ENCODE results near the gene MARK3.

GRCh38 chr14:103390605-103391004, 5.4 kb downstream of the MARK3 start:
- TF ChIP-seq CTCF (conservative IDR thresholded peaks at IDR 0.05; ENCODE audit: low read depth, low read length) (no peak), RAD21 (IDR thresholded peaks at IDR 0.05; ENCODE audit: low read length) (no peak), RCOR1 (IDR thresholded peaks at IDR 0.05; ENCODE audit: insufficient replicate concordance, low read length) (no peak), RFX5 (IDR thresholded peaks at IDR 0.05; ENCODE audit: low read depth, low read length) (no peak), POLR2A (IDR thresholded peaks at IDR 0.05; ENCODE audit: low read depth, low read length) (no peak), SMC3 (IDR thresholded peaks at IDR 0.05; ENCODE audit: low read depth, low read length) (no peak), BHLHE40 (IDR thresholded peaks at IDR 0.05; ENCODE audit: low read depth, low read length) (no peak), FOS (IDR thresholded peaks at IDR 0.05; ENCODE audit: low read depth, low read length) (no peak), MAZ (IDR thresholded peaks at IDR 0.05; ENCODE audit: borderline replicate concordance, low read depth, low read length) (no peak), MAFK (IDR thresholded peaks at IDR 0.05; ENCODE audit: low read depth, low read length) (no peak), MXI1 (IDR thresholded peaks at IDR 0.05; ENCODE audit: borderline replicate concordance, low read depth, low read length) (no peak)
- TF ChIP-seq, protein P1, sequence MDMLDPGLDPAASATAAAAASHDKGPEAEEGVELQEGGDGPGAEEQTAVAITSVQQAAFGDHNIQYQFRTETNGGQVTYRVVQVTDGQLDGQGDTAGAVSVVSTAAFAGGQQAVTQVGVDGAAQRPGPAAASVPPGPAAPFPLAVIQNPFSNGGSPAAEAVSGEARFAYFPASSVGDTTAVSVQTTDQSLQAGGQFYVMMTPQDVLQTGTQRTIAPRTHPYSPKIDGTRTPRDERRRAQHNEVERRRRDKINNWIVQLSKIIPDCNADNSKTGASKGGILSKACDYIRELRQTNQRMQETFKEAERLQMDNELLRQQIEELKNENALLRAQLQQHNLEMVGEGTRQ (IDR thresholded peaks at IDR 0.05; ENCODE audit: low read depth, low read length), result no peak
- TF ChIP-seq, protein P2, sequence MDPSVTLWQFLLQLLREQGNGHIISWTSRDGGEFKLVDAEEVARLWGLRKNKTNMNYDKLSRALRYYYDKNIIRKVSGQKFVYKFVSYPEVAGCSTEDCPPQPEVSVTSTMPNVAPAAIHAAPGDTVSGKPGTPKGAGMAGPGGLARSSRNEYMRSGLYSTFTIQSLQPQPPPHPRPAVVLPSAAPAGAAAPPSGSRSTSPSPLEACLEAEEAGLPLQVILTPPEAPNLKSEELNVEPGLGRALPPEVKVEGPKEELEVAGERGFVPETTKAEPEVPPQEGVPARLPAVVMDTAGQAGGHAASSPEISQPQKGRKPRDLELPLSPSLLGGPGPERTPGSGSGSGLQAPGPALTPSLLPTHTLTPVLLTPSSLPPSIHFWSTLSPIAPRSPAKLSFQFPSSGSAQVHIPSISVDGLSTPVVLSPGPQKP (IDR thresholded peaks at IDR 0.05; ENCODE audit: borderline replicate concordance, low read depth, low read length), result no peak

Measured in IMR-90 (cell line).